GM18502 (cell line): ENCODE data around the gene LSM3.

Experiments
- ATAC-seq: cut with Tn5 transposase; IDR thresholded peaks from one replicate; pipeline ENCODE4 v1.9.1; 2021; ENCODE audit warnings: mild to moderate bottlenecking; ENCODE audit not compliant: unreplicated experiment, poor library complexity

Gene LSM3

DNA sequence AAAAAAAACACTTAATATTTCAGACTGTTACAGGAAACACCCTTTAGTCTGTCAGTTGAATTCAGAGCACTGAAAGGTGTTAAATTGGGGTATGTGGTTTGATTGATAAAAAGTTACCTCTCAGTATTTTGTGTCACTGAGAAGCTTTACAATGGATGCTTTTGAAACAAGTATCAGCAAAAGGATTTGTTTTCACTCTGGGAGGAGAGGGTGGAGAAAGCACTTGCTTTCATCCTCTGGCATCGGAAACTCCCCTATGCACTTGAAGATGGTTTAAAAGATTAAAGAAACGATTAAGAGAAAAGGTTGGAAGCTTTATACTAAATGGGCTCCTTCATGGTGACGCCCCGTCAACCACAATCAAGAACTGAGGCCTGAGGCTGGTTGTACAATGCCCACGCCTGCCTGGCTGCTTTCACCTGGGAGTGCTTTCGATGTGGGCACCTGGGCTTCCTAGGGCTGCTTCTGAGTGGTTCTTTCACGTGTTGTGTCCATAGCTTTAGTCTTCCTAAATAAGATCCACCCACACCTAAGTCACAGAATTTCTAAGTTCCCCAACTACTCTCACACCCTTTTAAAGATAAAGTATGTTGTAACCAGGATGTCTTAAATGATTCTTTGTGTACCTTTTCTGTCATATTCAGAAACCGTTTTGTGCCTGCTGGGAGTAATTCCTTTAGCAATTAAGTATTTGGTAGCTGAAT lies 35.9 kb upstream of the LSM3 start:
- no peak for ATAC-seq

DNA sequence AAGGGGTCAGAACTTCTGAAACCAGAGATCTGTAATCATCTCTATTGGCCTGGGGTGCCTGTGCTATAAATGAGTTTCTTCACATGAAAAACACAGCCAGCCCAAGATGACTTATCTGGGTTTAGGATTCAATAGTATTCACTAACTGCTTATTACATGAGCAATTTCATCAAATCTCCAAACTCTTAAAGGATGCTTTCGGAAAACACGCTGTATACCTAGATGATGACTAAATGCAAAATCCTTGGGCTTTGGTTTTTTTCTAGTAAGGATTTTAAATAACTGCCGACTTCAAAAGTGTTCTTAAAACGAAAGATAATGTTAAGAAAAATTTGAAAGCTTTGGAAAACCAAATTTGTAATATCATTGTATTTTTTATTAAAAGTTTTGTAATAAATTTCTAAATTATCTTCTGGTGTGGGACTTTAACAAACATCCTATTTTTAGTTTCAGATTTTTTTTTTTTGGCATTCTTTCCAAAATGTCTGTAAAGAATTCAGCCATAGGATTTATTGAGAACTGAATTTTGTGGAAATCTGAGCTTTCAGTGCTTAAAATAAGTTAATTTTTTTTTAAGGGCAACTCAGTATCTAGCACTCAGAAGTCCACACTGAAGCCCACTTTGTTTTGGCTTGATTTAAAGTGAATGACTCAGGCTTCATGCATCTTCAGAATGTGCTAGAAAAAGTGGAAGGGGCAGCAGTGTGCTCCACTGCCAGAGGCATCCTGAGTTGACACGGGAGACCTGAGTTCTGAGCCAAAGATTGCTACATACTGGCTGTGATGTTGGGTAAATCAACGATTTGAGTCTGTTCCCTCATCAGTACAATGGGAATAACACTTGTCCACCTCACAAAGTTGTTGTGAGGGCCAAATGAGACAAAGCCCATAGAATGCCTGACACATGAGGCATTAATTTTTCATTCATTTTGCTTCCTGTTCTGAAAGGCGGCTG lies 35.1 kb upstream of the LSM3 start:
- ATAC-seq: no peak

DNA sequence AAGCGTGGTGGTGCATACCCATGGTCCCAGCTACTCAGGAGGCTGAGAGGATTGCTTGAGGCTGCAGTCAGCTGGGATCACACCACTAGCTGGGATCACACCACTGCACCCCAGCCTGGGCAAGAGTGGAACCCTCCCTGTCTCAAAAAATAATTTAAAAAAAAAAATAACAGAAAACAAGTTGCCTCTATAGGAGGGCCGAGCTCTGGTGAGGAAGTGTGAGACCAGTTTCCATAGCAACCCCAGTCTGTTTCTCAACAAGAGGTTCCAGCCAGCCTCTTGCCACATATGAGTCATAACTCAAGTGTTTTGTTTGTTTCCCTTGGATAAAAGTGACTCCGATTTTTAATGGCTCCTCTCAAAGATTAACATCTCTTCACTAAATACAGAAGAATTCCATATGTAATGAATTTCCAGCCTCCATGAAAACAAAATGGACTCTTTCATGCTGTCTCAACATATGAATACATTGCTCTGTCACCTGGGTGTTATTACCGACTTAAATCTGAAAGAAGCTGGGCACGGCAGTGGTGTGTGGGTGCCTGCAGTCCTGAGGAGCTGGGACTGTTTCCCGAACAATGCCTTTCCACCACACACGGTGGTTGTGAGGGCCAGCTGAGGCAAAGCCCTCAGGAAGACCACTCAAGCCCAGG lies 34.1 kb upstream of the LSM3 start:
- ATAC-seq: peak; percentile 98

DNA sequence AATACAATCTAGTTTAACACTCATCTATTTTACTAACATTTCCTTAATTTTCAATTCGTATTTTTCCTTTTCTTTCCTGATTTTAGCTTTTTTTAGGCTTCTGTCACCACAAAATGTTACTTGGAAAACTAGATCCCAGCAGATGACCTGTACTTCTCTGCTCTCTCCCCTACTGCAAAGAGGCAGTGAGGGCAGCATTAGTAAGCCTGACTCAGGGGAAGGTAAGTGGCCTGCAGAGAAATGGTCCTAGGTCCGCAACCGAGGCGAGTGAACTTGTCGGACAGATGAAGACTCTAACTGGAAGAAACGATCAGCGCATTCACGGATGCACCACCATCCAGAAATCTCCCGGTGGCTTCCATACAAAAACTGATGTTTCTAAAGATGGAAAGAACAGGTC lies 33.4 kb upstream of the LSM3 start:
- no peak for ATAC-seq

DNA sequence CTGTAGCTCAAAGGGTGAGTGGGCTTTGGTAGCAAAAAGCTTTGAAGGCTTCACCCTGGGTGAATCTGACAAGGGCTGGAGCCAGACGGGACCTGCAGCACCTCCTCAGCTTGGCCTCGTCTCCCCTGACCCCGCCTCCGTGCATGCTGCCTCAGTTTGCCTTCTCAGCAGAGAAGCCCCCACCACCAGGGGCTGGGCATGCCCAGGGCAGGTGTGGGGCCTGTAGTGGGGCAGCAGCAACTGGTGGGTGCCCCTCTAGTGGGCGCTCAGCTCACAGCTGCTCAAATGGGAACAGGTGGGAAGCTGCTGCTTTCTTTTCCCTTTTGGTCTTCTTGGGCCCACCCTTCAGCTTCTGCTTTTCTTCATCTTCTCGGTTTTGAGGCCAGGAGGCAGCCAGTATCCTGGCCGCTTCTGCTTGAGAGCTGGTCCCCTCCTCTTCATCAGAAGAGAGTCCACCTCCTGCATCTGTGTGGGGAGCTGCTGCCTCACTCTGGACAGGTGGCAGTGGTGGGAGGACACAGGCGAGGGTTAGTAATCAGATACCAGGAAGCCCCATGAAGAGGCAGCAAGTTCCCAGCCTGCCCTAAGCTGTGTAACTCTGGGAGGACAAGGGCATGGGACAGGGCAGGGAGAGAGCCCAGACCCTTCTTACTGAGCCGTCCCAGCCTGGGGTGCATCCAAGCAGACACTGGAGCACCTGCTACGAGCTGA lies 32.8 kb upstream of the LSM3 start:
- ATAC-seq: no peak

DNA sequence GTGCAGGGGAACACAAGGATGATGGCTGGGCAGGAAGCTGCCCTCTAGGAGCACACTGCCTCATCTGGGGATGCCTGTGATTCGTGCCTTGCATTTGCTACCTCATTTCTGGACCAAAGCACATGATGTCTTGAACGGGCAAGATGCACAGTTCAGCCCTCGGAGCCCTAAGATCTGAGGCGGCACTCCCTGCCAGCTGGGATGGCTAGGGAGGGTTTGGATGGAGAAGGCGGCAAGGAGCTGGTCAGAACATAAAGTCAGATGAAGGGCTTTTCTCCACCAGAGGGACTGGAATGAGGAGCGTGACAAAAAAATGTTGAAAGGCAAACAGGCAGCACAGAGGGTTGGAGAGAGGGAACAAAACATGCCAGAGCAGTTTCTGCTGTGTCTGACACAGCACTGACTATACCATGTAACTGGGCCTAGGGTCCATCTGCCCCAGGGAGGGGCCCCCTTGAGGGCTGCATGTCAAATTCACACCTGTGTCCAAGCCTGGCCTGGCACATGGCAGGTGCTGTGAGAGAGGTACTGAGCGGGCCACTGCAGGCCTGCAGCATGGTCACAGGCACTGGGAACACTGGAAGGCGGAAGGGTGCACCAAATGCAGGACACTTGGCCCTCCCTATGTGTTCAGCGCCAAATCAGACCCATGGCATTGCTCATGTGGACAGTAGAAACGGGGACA lies 32.1 kb upstream of the LSM3 start:
- no peak for ATAC-seq

DNA sequence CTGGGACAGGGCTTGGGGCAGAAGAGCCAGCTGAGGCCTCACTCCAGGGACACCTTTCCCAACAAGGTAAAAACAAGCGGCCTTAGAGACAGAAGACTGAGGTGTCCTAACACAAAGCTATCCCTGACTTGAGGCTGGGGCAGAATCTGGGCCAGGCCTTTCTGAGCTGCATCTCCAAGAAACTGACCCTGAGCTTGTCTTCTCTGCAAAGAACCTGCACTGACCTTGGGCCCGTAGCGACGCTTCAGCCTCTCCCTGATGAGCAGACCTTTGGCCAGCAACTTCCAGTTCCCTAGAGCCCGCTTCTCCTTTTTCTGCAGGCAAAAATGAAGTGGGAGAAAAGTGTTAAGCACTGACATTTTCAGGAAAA lies 31.6 kb upstream of the LSM3 start:
- ATAC-seq: no peak

DNA sequence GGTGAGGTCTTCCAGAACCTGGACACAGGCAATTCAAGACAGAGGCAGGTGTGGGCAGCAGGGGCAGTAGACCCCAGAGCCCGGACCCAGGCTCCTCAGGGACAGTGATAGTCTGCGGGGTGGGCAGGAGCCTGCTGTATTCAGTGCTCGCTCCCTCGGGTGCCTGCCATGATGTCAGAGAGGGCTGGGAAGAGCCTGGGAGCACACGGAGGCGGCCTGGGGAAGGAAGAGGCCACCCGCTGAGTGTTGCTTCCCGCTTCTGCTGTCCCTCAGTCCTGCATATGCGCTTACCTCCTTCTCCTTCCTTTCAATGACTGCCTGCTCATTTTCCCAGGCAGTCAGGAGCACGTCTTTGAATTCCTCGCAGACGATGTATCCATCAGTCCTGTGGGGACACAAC lies 31.0 kb upstream of the LSM3 start:
- ATAC-seq: no peak

DNA sequence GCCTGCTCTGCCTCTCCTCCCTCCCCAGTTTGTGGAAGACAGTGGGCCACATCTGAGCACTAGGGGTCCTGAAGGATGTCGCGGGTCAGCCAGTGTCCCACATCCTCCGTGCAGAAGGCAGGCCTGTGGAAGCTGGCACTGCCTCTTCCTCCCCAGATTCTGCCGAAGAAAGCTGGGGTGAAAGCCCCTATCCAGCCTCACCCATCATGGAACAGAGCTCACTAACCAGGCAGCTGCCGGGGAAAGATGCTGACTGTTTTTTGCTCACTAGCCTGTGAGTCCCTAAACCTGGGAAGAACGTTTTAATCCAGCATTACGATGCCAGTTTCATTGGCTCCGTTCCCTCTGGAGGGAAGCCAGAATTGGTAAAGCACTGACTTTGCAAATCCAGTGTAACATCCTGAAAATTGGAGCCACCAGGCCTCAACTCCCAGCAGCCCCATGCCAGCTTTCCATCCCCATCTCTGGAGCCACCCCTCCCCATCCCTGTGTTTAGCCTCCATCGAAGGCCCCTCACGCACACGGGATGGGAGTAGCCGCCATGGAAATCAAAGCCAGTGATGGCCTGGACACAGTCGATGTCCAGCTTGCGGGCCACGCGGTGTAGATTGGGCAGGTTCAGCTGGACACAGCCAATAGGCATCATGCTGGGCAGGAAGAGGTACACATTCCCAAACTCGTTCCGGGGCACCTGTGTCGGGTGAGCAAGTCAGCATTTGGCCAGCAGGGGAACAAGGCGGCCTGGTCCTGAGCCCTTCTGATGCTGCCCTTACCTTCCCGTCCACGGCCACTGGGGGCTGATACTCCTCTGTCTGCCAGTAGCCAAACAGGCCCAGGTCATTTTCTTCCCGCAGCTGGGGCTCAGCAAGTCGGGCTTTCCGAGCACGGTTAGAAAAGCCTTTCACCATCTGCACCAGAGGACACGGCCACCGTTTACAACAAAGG lies 30.3 kb upstream of the LSM3 start:
- no peak for ATAC-seq

DNA sequence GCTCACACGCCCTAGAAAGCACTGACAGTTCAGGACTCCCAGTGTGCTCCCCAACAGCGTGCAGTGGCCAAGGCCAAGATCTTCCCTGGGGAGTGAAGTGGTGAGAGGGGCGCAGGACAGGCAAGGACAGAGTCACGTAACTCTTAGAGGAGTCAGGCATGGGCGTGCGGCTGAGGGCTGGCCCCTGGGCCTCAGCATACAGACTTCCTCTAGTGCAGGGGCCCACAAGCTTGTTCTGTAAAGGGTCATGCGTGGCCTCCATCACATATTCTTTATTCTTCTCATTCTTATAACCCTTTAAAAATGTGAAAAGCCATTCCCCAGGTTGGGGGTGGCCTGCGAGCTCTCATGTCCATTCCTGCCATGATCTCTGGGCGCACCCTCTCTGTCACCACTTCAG lies 28.5 kb upstream of the LSM3 start:
- no peak for ATAC-seq

DNA sequence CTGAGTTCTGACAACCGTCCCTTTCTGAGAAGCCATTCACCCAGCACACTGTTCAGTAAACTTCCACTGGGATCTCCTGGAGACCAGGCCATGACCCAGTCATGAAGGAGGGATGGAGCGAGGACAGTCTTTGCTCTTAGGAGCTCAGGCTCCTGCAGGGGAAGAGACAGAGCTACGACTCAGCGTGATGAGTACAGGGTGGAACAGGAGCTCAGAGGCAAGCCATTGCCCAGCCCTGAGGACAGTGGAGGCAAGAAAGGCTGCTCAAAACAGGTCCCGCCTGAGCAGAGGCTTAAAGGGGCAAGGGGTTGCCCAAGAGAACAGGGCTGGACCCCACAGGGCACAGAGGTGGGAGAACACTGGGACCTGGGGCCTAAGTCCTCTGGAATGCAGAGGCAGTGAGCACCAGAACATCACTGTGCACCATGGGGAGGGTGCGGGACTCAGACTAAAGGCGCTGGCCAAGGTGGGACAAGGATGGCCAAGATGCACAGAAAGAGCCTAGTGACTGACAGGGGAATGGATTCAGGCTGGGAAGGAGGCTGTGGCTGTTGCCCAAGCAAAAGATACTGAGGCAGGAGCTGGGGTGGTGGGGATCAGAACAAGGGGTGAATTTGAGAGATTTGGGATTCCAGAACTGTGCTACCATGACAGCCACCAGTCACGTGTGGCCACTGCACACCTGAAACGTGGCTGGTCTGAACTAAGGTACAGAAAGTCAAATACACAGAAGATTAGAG lies 28.0 kb upstream of the LSM3 start:
- ATAC-seq: no peak

DNA sequence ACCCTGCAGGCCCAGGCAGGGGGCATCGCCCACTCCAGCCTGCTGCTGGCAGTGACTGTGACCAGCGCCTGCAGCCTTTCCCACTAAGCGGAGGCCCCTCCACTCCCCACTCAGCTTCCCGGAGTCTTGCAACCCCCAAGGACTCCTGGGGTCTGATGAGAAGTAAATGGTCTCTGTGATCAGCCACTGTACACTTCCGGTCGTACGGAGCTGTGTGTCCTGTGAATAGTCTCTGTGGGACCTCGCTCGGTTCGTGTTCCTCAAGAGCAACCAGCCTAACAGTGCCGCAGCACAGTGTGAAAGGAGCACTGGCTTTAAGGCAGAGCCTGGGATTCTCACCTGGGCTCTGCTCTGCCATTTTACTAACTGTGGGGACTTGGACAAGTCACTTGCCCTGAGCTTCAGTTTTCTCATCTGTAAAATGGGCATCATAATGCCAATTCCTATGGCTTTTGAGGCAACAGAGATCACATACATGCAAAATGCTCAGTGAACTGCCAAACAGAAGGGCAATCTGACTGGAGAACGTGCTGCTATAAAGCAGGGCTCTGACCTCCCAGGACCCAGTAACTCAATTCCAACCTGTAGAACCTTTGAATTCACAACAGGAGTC lies 27.0 kb upstream of the LSM3 start:
- ATAC-seq: no peak

DNA sequence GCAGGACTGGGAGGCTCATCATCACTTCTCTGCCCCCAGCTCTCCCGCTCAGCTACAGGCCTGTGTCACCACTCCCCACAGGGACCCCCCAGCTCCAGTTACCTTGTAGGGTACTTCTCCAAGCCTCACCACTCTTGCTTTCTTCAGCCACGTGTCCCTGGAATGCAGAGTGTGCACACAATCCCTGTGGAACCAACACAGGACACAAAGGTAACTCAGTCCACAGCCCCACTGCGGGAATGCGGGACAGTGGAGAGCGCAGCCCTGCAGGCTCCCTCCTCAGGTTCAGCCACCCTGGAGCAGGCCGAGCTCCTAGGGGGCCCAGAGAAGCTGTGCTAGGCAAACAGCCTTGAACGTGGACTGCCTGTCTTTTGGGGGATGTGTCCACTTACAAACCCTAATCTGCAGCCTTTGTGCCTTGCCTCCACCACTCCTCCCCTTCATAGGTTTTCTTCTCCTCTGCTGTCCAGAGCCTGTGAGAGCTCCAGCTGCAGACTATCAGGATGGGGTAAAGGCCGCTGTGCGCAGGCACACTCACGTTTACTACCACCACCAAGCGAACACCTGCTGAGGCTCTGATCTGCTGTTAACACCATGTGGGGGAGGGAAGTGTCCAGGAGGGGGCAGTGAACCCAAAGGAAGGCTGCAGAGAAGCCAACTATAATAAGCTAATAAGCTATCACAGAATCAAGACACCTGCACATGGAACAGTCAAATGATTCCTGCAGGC lies 26.2 kb upstream of the LSM3 start:
- ATAC-seq: no peak

DNA sequence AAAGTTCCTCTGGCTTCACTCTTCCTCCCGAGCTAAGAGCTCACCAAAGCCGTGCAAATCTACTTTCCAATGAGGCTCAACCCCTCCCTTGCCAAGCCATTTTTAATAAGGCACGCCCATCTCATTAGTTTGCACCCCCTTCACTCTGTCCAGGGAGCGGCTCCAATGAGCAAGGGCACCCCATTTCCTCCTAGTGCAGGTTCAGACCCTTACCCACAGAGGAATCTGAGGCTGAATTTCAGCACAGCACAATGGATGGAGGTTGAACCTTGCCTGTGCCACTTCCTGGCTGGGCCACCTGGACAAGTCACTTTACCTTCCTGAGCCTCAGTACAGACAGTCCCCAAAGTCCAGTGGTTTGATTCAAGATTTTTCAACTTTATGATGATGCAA lies 25.7 kb upstream of the LSM3 start:
- ATAC-seq: no peak

DNA sequence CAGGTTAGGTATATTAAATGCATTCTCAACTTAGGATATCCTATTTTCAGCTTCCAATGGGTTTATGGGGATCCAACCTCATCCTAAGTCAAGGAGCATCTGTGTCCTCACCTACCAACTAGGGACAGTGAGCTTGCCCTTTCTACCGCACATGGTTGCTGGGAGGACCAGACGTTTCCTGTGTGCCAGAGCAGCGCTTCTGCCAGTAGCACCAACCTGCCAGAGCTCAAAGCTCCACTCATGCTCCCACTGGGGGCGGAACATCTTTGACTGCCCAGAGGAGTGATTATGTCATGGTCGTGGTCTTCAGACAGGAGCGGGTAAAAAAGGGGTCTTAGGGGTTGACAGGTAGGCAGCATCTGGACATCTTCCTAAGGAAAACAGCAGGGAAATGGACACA lies 25.0 kb upstream of the LSM3 start:
- ATAC-seq: no peak

DNA sequence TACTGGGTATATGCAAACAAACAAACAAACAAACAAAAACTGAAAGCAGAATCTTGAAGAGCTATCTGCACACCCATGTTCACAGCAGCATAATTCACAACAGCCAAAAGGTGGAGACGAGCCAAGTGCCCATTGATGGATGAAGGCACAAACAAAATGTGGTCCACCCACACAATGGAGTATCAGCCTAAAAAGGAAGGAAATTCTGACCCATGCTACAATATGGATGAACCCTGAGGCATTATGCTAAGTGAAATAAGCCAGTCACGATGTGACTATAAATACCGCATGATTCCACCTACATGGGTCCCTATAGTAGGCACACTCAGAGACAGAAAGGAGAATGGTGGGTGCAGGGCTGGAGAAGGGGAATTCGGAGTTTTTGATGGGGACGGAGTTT lies 24.3 kb upstream of the LSM3 start:
- no peak for ATAC-seq

DNA sequence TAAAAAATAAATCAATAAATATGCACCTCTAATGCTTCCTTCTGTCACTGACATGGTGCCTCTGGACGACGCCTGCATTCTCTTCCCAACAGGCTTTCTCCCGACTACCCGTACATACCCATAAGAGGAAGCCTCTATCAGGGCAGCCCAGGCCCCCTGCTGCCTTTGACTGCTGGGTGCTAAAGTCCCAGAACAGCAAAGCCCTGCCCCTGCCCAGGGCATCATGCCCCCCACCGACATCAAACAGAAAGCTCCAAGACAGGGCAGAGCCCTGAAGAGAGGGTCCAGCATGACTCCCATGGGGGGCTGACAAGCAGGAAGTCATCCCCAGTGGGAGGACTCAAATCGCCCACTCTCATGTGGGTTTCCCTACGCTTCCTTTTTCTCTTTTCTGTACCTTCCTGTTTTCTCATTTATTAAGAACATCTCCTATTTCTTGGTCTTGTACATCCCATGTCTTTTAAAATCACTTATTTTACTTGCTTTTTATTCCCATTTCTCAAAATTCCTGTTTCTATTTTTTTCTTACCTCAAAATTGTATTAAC lies 23.6 kb upstream of the LSM3 start:
- no peak for ATAC-seq
